Adipocyte (in vitro differentiated cells): ENCODE results near the gene AKT1.

Experiments
- DNase-seq: peaks from one replicate; pipeline ENCODE4 v3.0.0-alpha.2; 2015; ENCODE audit warnings: low read depth
- H3K27me3 ChIP-seq: replicated peaks from 2 replicates; pipeline ENCODE4 v1.7.0; 2013; ENCODE audit warnings: mild to moderate bottlenecking, low read length, moderate library complexity; ENCODE audit not compliant: control insufficient read depth, insufficient read depth
- H3K36me3 ChIP-seq: 2 replicates; pipeline ENCODE4 v1.7.0; 2013; ENCODE audit warnings: low read length, mild to moderate bottlenecking, moderate library complexity; ENCODE audit not compliant: control insufficient read depth, insufficient read depth, severe bottlenecking
- H3K4me1 ChIP-seq: 2 replicates; pipeline ENCODE4 v1.7.0; 2013; ENCODE audit warnings: mild to moderate bottlenecking, low read length, moderate library complexity; ENCODE audit not compliant: control insufficient read depth, insufficient read depth
- H3K4me3 ChIP-seq: 2 replicates; pipeline ENCODE4 v1.7.0; 2013; ENCODE audit warnings: mild to moderate bottlenecking, low read length, moderate library complexity
- H3K9ac ChIP-seq: 2 replicates; pipeline ENCODE4 v1.7.0; 2013; ENCODE audit warnings: mild to moderate bottlenecking, low read length, moderate library complexity
- H3K9me3 ChIP-seq: 2 replicates; pipeline ENCODE4 v1.7.0; 2013; ENCODE audit warnings: mild to moderate bottlenecking, low read length, moderate library complexity; ENCODE audit not compliant: control insufficient read depth

AKT1 gene

DNA sequence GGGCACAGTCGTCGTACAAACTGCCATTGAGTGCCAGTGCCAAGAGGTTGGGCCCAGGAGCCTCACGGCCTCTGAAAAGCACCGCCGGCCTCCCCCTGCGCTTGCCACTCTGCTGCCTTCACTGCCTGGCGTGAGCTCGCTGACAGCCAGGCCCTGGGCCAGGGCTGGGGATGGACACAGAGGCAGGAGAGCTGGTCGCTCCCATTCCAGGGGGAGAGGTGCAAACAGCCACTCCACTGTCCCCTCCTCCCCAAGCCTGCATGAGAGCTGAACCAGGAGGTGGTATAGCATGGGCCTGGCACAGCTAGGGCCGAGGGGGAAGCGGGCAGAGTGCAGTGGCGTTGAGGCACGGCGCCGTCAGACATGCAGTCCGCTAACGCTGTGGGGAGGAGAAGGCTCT, 66.9 kb downstream of the AKT1 start:
- Histone ChIP-seq H3K4me3 (no peak overlapping the region), H3K36me3 (no peaks in the 10 kb centered on the region), H3K4me1 (peaks cover 18% of the 10 kb centered on the region), H3K27me3 (peaks cover 3% of the 10 kb centered on the region), H3K9ac (no peak overlapping the region), H3K9me3 (no peaks in the 10 kb centered on the region)
- no peak for DNase-seq

DNA sequence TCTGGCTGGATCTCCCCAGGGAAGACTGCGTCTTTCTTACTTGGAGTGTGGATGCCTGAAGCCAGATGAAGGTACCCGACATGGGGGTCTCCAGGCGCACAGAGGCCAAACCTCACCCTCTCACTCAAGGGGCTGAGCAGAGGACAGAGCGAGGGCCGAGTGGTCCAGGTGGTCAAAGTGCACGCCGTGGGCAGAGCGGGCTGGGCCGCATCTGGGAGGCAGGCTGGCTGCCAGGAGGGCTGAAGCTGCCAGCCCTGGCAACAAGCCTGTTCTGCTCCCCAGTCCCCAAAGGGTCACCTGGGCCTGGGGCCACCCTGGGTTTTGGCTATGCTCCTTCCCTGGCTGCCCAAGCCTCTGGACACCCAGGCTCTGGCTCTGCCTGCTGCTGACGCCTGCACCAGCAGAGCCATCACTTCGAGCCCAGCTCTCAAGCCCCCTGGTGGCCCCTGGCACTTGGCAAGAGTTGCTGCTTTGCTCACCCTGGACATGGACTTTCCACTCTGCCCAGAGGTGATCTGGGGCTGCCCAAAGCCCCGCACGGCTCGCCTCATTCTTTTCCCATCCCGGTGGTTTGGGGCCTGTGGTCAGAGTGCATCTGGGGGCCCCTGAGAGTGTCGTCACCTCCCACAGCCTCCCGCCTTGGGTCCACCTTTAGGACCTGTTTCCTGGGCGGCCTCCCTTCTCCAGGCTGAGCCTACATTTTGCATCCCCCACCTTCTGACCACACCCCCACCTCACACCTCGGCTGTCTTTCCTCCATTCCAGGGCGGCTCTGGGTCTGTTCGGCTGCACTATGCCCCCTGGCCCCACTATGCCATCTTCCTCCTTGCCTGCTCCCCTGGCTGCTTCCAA, 68.7 kb downstream of the AKT1 start:
- Histone ChIP-seq H3K4me1 (peaks cover 35% of the 10 kb centered on the region), H3K9ac (no peak overlapping the region), H3K9me3 (no peaks in the 10 kb centered on the region), H3K4me3 (no peak overlapping the region), H3K36me3 (no peaks in the 10 kb centered on the region), H3K27me3 (peaks cover 3% of the 10 kb centered on the region)
- peak; percentile 14 for DNase-seq

GRCh38 chr14:104725772-104726548, 69.6 kb downstream of the AKT1 start:
- Histone ChIP-seq H3K4me1 (peaks cover 40% of the 10 kb centered on the region), H3K36me3 (peaks cover 4% of the 10 kb centered on the region), H3K4me3 (no peak overlapping the region), H3K9ac (no peak overlapping the region), H3K9me3 (no peaks in the 10 kb centered on the region), H3K27me3 (peaks cover 3% of the 10 kb centered on the region)
- DNase-seq, result no peak

DNA sequence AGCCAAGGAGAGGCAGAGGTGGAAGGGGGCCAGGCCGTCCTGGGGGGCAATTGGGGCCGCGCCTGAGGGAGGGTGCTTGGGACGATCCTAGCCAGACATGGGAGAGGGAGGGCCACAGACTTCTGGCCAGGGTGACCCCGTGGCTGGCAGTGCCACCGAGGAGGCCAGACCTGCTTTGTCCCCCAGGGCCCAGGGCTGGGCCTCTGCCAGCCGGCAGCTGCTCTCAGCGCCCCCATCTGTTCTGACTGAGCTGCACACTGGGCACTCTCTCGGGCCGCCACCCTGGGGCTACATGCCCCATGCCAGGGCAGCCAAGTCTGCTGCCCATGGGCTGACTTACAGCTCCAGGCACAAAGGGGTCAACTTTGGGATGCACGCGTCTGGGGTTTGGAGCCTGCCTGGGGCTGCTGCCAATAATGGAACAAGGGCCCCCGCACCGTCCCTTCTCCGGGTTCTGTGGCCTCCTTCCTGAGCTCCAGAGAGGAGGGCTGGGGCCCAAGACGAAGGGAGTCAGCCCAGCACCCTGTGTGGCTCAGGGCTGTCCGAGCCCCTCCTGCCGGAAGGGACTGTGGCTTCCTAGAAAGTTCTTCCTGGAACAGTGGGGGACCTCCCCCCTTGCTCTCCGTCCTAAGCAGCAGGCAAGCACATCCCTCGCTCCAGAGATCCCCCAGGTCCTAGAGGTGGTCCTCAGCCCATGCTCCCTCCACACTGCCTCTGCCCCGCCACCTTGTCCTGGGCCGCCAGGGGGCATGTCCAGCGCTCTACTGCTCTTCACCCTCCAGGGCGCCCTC, 70.4 kb downstream of the AKT1 start:
- H3K4me3 ChIP-seq, result peak overlapping the region; percentile 68
- H3K9ac ChIP-seq, result peak overlapping the region; percentile 71
- peak; percentile 55 for DNase-seq
- peaks cover 5% of the 10 kb centered on the region for H3K36me3 ChIP-seq
- H3K4me1 ChIP-seq, result peaks cover 40% of the 10 kb centered on the region
- H3K27me3 ChIP-seq, result peaks cover 3% of the 10 kb centered on the region
- H3K9me3 ChIP-seq, result no peaks in the 10 kb centered on the region

DNA sequence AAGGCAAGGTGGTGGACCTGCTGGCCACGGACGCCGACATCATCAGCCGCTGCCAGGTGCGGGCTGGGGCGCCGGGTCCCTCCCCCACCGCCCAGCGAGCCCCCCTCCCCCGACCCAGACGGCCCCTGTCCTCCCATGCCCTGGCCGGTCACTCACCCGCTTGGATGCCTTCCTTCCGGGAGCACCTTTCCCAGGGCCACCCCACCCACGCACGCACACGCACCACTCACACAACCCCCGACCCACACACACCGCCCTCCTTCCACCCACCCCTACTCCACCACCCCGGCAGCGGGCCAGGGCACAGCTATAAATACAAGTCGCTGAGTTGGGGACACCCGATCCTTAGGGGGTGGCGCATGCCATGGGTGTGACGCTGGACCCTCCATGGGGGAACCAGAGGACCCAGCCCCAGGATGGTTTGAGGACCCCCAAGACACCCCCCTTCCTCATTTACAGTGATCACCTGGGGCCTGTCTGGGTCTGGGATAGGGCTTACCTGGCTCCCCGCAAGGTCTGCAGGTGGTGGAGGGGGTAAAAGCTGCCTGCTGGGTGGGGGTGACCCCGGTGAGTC, 71.1 kb downstream of the AKT1 start:
- Histone ChIP-seq H3K9ac (peak overlapping the region; percentile 71), H3K36me3 (peaks cover 12% of the 10 kb centered on the region), H3K4me3 (peak overlapping the region; percentile 68), H3K9me3 (no peaks in the 10 kb centered on the region), H3K4me1 (peaks cover 40% of the 10 kb centered on the region), H3K27me3 (peaks cover 3% of the 10 kb centered on the region)
- DNase-seq, result peak; percentile 39

DNA sequence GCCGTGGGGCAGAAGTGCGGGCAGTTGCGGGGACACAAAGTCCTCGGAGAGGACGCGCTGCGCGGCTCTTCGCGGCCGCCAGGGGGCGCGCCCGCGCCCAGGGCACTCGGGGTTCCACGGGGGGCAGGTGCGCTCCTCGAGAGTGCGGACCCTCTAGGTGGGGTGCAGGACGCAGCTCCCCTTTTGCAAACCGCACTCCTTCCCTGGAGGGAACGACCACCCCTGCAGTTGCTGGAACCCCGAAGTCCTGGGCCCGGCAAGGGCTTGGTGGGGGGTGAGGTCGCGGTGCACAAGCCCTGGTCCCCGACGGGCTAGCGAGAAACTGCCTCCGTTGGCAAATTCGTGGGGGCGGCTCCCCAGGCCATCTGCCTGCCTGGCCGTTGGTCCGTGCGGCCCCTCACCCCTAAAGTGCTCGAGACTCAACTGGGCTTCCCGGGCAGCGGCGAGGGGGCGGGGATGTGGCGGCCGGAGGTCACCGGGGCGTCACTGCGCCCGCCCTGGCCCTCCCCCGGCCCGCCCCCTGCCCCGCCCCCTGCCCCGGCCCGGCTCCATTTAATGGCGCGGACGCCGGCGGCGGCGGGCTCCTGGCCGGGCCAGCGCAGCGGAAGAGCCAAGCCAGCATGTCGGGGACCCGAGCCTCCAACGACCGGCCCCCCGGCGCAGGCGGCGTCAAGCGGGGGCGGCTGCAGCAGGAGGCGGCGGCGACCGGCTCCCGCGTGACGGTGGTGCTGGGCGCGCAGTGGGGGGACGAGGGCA, 71.7 kb downstream of the AKT1 start, which contains the start of gene ADSS1:
ADSS1 (plus strand) TSS at position 579 of the 756 bp plus-strand sequence; CDS start at position 621, 42 bp downstream.
- Histone ChIP-seq H3K36me3 (peaks cover 18% of the 10 kb centered on the region), H3K9me3 (no peaks in the 10 kb centered on the region), H3K4me3 (peak within 1 kb of the TSS; percentile 73), H3K27me3 (peaks cover 3% of the 10 kb centered on the region), H3K9ac (peak within 1 kb of the TSS; percentile 71), H3K4me1 (peaks cover 40% of the 10 kb centered on the region)
- DNase-seq, result peak; percentile 66

- DNase-seq, result no peak
- Histone ChIP-seq H3K4me3 (peak overlapping the region; percentile 73), H3K9ac (no peak overlapping the region), H3K9me3 (no peaks in the 10 kb centered on the region), H3K4me1 (peaks cover 40% of the 10 kb centered on the region), H3K27me3 (peaks cover 3% of the 10 kb centered on the region), H3K36me3 (peaks cover 19% of the 10 kb centered on the region)
These were observed 72.5 kb downstream of the AKT1 start for GRCh38 chr14:104722938-104723650.

GRCh38 chr14:104721505-104722431, 73.8 kb downstream of the AKT1 start:
- H3K27me3 ChIP-seq, result no peaks in the 10 kb centered on the region
- peaks cover 24% of the 10 kb centered on the region for H3K36me3 ChIP-seq
- peaks cover 40% of the 10 kb centered on the region for H3K4me1 ChIP-seq
- no peak for DNase-seq
- no peak overlapping the region for H3K4me3 ChIP-seq
- no peaks in the 10 kb centered on the region for H3K9me3 ChIP-seq
- H3K9ac ChIP-seq, result no peak overlapping the region
